HepG2 (cell line): ENCODE measurements around the gene KLHL40. TPM values are rescaled to one million over a fixed set of nuclear protein-coding genes. Genes with fewer than 3 reads are reported as not detected.

ENCODE experiments used
- ATAC-seq: fragments of 200-7000 bp; cut with Tn5 transposase; 3 replicates; pipeline ENCODE4 v1.9.1; 2020; ENCODE audit warnings: mild to moderate bottlenecking, moderate library complexity
- BruUV-seq: library from RNA; stranded (reverse); fragments of 400-500 nt; replicated peaks from 2 replicates; lab custom pipeline; 2021; lab: Mats Ljungman, UMichigan
- CTCF ChIA-PET: fragments of 300-600 bp; formaldehyde crosslinking; extraction: SDS; loops from one replicate; lab custom pipeline; 2021; ENCODE audit warnings: low total read pairs, inconsistent platforms, low intra/inter-chr PET ratio; lab: Yijun Ruan, JAX
- POLR2A ChIA-PET: fragments of 350-600 bp; sonication (Branson Sonifier 250); formaldehyde crosslinking; loops from one replicate; lab custom pipeline; 2020; ENCODE audit warnings: antibody characterized with exemption, inconsistent platforms; lab: Yijun Ruan, JAX
- DNase-seq: peaks from one replicate; pipeline ENCODE4 v3.0.0-alpha.2; 2015; ENCODE audit warnings: low spot score
- FAIRE-seq: peaks from 3 replicates; lab custom pipeline; 2011; peaks lifted over from hg19 to GRCh38; lab: Jason Lieb, UNC
- H2AFZ ChIP-seq: one replicate; pipeline ENCODE4 v1.6.1; 2011; ENCODE audit warnings: low read length, inconsistent platforms
- H3K27ac ChIP-seq: fragments of 300-600 bp; 3 replicates; pipeline ENCODE4 v1.8.0; 2011; ENCODE audit warnings: mixed run types, mild to moderate bottlenecking, mixed read lengths, low read length, inconsistent platforms; ENCODE audit not compliant: insufficient read depth; ENCODE audit errors: extremely low read length
- H3K27me3 ChIP-seq, 2 experiments: fragments of 200-600 bp in 1 of 2; 2 replicates in 1 of 2; 3 replicates in 1 of 2; pipeline versions ENCODE4 v1.6.0 to v1.8.0; 2011; ENCODE audit warnings: low read length in 2 of 2, mild to moderate bottlenecking in 2 of 2, moderate library complexity in 2 of 2, inconsistent platforms in 1 of 2; ENCODE audit not compliant: insufficient read depth in 2 of 2, control insufficient read depth in 1 of 2
- H3K36me3 ChIP-seq, 2 experiments: fragments of 200-600 bp in 1 of 2; replicated peaks in 1 of 2; 2 replicates in 1 of 2; 3 replicates in 1 of 2; pipeline versions ENCODE4 v1.5.1 to v1.8.0; 2011; ENCODE audit warnings: low read length in 2 of 2, inconsistent platforms in 1 of 2; ENCODE audit not compliant: insufficient read depth in 2 of 2, control insufficient read depth in 1 of 2
- H3K4me1 ChIP-seq: 2 replicates; pipeline ENCODE4 v1.5.1; 2012; ENCODE audit warnings: low read length, inconsistent platforms; ENCODE audit not compliant: insufficient read depth
- H3K4me2 ChIP-seq: 2 replicates; pipeline ENCODE4 v1.6.0; 2011; ENCODE audit warnings: low read depth, low read length, inconsistent platforms
- H3K4me3 ChIP-seq, 3 experiments: fragments of 200-600 bp in 1 of 3; sonication (generic), shearing (Covaris generic) in 1 of 3; replicated peaks in 1 of 3; 2 replicates each; pipeline ENCODE4 v1.5.1; 2011 to 2016; ENCODE audit warnings: low read length in 3 of 3, inconsistent platforms in 2 of 3, low read depth in 2 of 3, mild to moderate bottlenecking in 2 of 3, control low read depth in 1 of 3, mixed read lengths in 1 of 3; ENCODE audit not compliant: insufficient read depth in 1 of 3
- H3K79me2 ChIP-seq: one replicate; pipeline ENCODE4 v1.6.1; 2011; ENCODE audit warnings: low read length, inconsistent platforms; ENCODE audit not compliant: insufficient read depth
- H3K9ac ChIP-seq: 2 replicates; pipeline ENCODE4 v1.6.0; 2011; ENCODE audit warnings: mild to moderate bottlenecking, low read depth, low read length, inconsistent platforms; ENCODE audit not compliant: insufficient read depth
- H3K9me3 ChIP-seq: 2 replicates; pipeline ENCODE4 v1.5.1; 2012; ENCODE audit warnings: mild to moderate bottlenecking, low read length
- H4K20me1 ChIP-seq: 2 replicates; pipeline ENCODE4 v1.6.0; 2011; ENCODE audit warnings: inconsistent platforms, mild to moderate bottlenecking, low read length, moderate library complexity; ENCODE audit not compliant: insufficient read depth
- ARHGAP35 ChIP-seq: sonication (generic); formaldehyde crosslinking; IDR thresholded peaks from 2 replicates; pipeline ENCODE4 v1.9.0; 2022; ENCODE audit warnings: mild to moderate bottlenecking, inconsistent platforms, moderate library complexity, missing genetic modification reagents, borderline replicate concordance
- MXD1 ChIP-seq: sonication (generic); formaldehyde crosslinking; IDR thresholded peaks from 2 replicates; pipeline ENCODE4 v1.4.0; 2020; ENCODE audit warnings: mild to moderate bottlenecking, missing genetic modification reagents
- WGBS: methylation state at CpG from one replicate; pipeline ENCODE4 v1.1.6; 2017; ENCODE audit warnings: low lambda C conversion rate; 5-methylcytosine and 5-hydroxymethylcytosine counted together
- in situ Hi-C: cut with HindIII; loops from 2 replicates; pipeline ENCODE4 v1.10.0; 2017; ENCODE audit warnings: low pct_unique_long_range_greater_than_20kb; ENCODE audit not compliant: extremely low pct_ligation_motif_present
- intact Hi-C: fragments of 100-400 bp; cut with micrococcal nuclease; formaldehyde crosslinking; loops from one replicate; pipeline ENCODE4 v1.10.0; 2022; ENCODE audit not compliant: unreplicated experiment
- polyA plus RNA-seq, 8 experiments: library from polyadenylated mRNA; depleted of rRNA in 3 of 8; stranded (reverse) in 7 of 8; unstranded in 1 of 8; fragments of >200 nt; fragmentation: Illumina TruSeq in 4 of 8; extraction: Trizol in 4 of 8; gene quantifications; 2 replicates each; pipeline versions ENCODE4 v1.2.1 to v1.2.3, GENCODE V29; 2011 to 2016; ENCODE audit warnings: low read depth in 4 of 8, missing spikeins in 1 of 8, mixed read lengths in 1 of 8; ENCODE audit not compliant: insufficient read depth in 1 of 8
- total RNA-seq, 5 experiments: library from RNA; depleted of rRNA; stranded (reverse); fragments of >200 nt; fragmentation: Illumina TruSeq; extraction: Trizol; gene quantifications; 2 replicates each; pipeline ENCODE4 v1.2.3, GENCODE V29; 2016; ENCODE audit warnings: low read depth in 1 of 5
- TF ChIP-seq, protein P1 (sequence below): sonication (generic); formaldehyde crosslinking; IDR thresholded peaks from 2 replicates; pipeline ENCODE4 v1.4.0; 2020; ENCODE audit warnings: missing genetic modification reagents, mild to moderate bottlenecking, borderline replicate concordance
- TF ChIP-seq, protein P2 (sequence below): sonication (generic); formaldehyde crosslinking; IDR thresholded peaks from 2 replicates; pipeline ENCODE4 v1.4.0; 2020; ENCODE audit warnings: missing genetic modification reagents, borderline replicate concordance

The KLHL40 gene
- total and polyA plus RNA-seq, 2 of the 13 experiments (the other 11 are each of a cell fraction or from before 2014, with no cell fraction given): not detected

- Histone ChIP-seq H3K27me3 (peaks cover 3 to 37% of the 10 kb centered on the region in 2 experiments; a peak in 4 of 5 replicates), H3K4me2 (no peak overlapping the region), H3K4me1 (peaks cover 5% of the 10 kb centered on the region; the same call in 1 of the 2 replicates), H2AFZ (no peak overlapping the region), H4K20me1 (no peaks in the 10 kb centered on the region), H3K9me3 (no peaks in the 10 kb centered on the region), H3K27ac (no peak overlapping the region), H3K79me2 (no peaks in the 10 kb centered on the region), H3K4me3 (no peak overlapping the region), H3K9ac (no peak overlapping the region), H3K36me3 (no peaks in the 10 kb centered on the region)
- DNase-seq (no peak), FAIRE-seq (no peak), ATAC-seq (no peak)
- POLR2A ChIA-PET: no interaction called here
- in situ Hi-C loops: no loop called here
- WGBS: 31% methylated on average over 12 of the region's 12 CpGs
- no TSS peak for BruUV-seq
- CTCF ChIA-PET: no interaction called here
- intact Hi-C loops: no loop called here
- TF ChIP-seq, protein P1, sequence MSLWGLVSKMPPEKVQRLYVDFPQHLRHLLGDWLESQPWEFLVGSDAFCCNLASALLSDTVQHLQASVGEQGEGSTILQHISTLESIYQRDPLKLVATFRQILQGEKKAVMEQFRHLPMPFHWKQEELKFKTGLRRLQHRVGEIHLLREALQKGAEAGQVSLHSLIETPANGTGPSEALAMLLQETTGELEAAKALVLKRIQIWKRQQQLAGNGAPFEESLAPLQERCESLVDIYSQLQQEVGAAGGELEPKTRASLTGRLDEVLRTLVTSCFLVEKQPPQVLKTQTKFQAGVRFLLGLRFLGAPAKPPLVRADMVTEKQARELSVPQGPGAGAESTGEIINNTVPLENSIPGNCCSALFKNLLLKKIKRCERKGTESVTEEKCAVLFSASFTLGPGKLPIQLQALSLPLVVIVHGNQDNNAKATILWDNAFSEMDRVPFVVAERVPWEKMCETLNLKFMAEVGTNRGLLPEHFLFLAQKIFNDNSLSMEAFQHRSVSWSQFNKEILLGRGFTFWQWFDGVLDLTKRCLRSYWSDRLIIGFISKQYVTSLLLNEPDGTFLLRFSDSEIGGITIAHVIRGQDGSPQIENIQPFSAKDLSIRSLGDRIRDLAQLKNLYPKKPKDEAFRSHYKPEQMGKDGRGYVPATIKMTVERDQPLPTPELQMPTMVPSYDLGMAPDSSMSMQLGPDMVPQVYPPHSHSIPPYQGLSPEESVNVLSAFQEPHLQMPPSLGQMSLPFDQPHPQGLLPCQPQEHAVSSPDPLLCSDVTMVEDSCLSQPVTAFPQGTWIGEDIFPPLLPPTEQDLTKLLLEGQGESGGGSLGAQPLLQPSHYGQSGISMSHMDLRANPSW (CRISPR knock-in tag): no peak
- TF ChIP-seq MXD1: no peak
- TF ChIP-seq, protein P2, sequence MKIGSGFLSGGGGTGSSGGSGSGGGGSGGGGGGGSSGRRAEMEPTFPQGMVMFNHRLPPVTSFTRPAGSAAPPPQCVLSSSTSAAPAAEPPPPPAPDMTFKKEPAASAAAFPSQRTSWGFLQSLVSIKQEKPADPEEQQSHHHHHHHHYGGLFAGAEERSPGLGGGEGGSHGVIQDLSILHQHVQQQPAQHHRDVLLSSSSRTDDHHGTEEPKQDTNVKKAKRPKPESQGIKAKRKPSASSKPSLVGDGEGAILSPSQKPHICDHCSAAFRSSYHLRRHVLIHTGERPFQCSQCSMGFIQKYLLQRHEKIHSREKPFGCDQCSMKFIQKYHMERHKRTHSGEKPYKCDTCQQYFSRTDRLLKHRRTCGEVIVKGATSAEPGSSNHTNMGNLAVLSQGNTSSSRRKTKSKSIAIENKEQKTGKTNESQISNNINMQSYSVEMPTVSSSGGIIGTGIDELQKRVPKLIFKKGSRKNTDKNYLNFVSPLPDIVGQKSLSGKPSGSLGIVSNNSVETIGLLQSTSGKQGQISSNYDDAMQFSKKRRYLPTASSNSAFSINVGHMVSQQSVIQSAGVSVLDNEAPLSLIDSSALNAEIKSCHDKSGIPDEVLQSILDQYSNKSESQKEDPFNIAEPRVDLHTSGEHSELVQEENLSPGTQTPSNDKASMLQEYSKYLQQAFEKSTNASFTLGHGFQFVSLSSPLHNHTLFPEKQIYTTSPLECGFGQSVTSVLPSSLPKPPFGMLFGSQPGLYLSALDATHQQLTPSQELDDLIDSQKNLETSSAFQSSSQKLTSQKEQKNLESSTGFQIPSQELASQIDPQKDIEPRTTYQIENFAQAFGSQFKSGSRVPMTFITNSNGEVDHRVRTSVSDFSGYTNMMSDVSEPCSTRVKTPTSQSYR (CRISPR knock-in tag): no peak
- TF ChIP-seq ARHGAP35: no peak
- TF ChIP-seq, all 625 proteins: peak for 0
Measured at GRCh38 chr3:42682301-42683070, 2.9 kb upstream of the KLHL40 start.
